Lower leg skin (tissue), 3 donors: ENCODE measurements around the gene OTUD5.

Experiments used
- CTCF ChIP-seq, 3 donors: fragments of 450-650 bp; IDR thresholded peaks; one replicate each; pipeline ENCODE4 v1.5.1; 2016; ENCODE audit warnings: antibody characterized with exemption in 3 of 3, mild to moderate bottlenecking in 3 of 3, moderate library complexity in 2 of 3
- POLR2A ChIP-seq, 2 donors: fragments of 450-650 bp; IDR thresholded peaks; one replicate each; pipeline ENCODE4 v1.6.1; 2016 to 2017; ENCODE audit warnings: antibody characterized with exemption in 2 of 2, mild to moderate bottlenecking in 1 of 2, moderate library complexity in 1 of 2

- TF ChIP-seq CTCF (IDR thresholded peaks at IDR 0.05) = no peak
- TF ChIP-seq POLR2A (IDR thresholded peaks at IDR 0.05) = peak in 1 of 2 donors; percentile 17
These were observed 45.8 kb downstream of the OTUD5 start, which contains the start of gene SLC35A2 for GRCh38 chrX:48911412-48912182.
